ENCODE measurements around the gene RAB3A. TPM values are rescaled to one million over a fixed set of nuclear protein-coding genes. Genes with fewer than 3 reads are reported as not detected.

RAB3A gene
- total RNA-seq = 9.6 and 10.3 TPM in 2 replicates

- Mint-ChIP-seq H3K4me1 (peaks cover 21% of the 10 kb centered on the region), H3K36me3 (ENCODE audit: low read depth) (peaks cover 10% of the 10 kb centered on the region), H3K4me3 (peak within 1 kb of the TSS; percentile 97), H3K27me3 (peaks cover 3% of the 10 kb centered on the region), H3K27ac (peak within 1 kb of the TSS; percentile 95), H3K9me3 (no peaks in the 10 kb centered on the region)
- peak; percentile 100 for DNase-seq
- intact Hi-C loops (cut with micrococcal nuclease) = loop anchor here (1.0 to 5.0 kb wide), 6 partner anchors 12 to 213 kb away; partner anchors contain the start of genes LSM4, PGPEP1 and SSBP4
Observed at GRCh38 chr19:18203863-18204393, at the start of gene RAB3A. TSS of gene RAB3A (minus strand) at chr19:18204042. CDS start at chr19:18202740, 1,302 bp downstream.

- Mint-ChIP-seq H3K27me3 (peaks cover 22% of the 10 kb centered on the region), H3K4me1 (peaks cover 7% of the 10 kb centered on the region), H3K27ac (no peak overlapping the region), H3K9me3 (no peaks in the 10 kb centered on the region), H3K4me3 (no peak overlapping the region), H3K36me3 (ENCODE audit: low read depth) (no peaks in the 10 kb centered on the region)
- no peak for DNase-seq
- intact Hi-C loops (cut with micrococcal nuclease) = loop anchor here (2.0 kb wide), 2 partner anchors 24 to 140 kb away; no protein-coding TSS in a partner anchor
Observed at GRCh38 chr19:18253130-18253529, 49.3 kb upstream of the RAB3A start.

GRCh38 chr19:18252370-18252717 is 48.5 kb upstream of the RAB3A start:
- no peak overlapping the region for H3K4me3 Mint-ChIP-seq

GRCh38 chr19:18251587-18252369 is 47.9 kb upstream of the RAB3A start:
- Mint-ChIP-seq H3K27me3 (peaks cover 22% of the 10 kb centered on the region), H3K27ac (no peak overlapping the region), H3K36me3 (ENCODE audit: low read depth) (no peaks in the 10 kb centered on the region), H3K9me3 (no peaks in the 10 kb centered on the region), H3K4me3 (no peak overlapping the region), H3K4me1 (peaks cover 7% of the 10 kb centered on the region)
- intact Hi-C loops (cut with micrococcal nuclease) = loop anchor here (1.0 to 2.0 kb wide), 4 partner anchors 23 to 139 kb away; no protein-coding TSS in a partner anchor
- peak; percentile 94 for DNase-seq

More at GRCh38 chr19:18252370-18252717, 48.5 kb upstream of the RAB3A start:
- Mint-ChIP-seq H3K36me3 (ENCODE audit: low read depth) (no peaks in the 10 kb centered on the region), H3K27ac (no peak overlapping the region), H3K27me3 (peaks cover 22% of the 10 kb centered on the region), H3K9me3 (no peaks in the 10 kb centered on the region), H3K4me1 (peaks cover 7% of the 10 kb centered on the region)
- intact Hi-C loops (cut with micrococcal nuclease) = loop anchor here (2.0 kb wide), 2 partner anchors 24 to 140 kb away; no protein-coding TSS in a partner anchor
- DNase-seq = no peak

GRCh38 chr19:18249834-18250233 is 46.0 kb upstream of the RAB3A start:
- Mint-ChIP-seq H3K4me1 (peaks cover 7% of the 10 kb centered on the region), H3K27me3 (peaks cover 18% of the 10 kb centered on the region), H3K9me3 (no peaks in the 10 kb centered on the region), H3K27ac (no peak overlapping the region), H3K36me3 (ENCODE audit: low read depth) (no peaks in the 10 kb centered on the region), H3K4me3 (no peak overlapping the region)
- DNase-seq = no peak
- intact Hi-C loops (cut with micrococcal nuclease) = no loop called here

- Mint-ChIP-seq H3K27ac (no peak overlapping the region), H3K9me3 (no peaks in the 10 kb centered on the region), H3K36me3 (ENCODE audit: low read depth) (no peaks in the 10 kb centered on the region), H3K4me3 (no peak overlapping the region), H3K27me3 (no peaks in the 10 kb centered on the region), H3K4me1 (no peaks in the 10 kb centered on the region)
- intact Hi-C loops (cut with micrococcal nuclease) = no loop called here
- DNase-seq = no peak
Observed at GRCh38 chr19:18245297-18245696, 41.5 kb upstream of the RAB3A start.

GRCh38 chr19:18239303-18239702 is 35.5 kb upstream of the RAB3A start:
- H3K4me1 Mint-ChIP-seq = no peaks in the 10 kb centered on the region
- peaks cover 5% of the 10 kb centered on the region for H3K27me3 Mint-ChIP-seq
- no peaks in the 10 kb centered on the region for H3K36me3 Mint-ChIP-seq (ENCODE audit: low read depth)
- DNase-seq = no peak
- H3K4me3 Mint-ChIP-seq = no peak overlapping the region
- H3K27ac Mint-ChIP-seq = no peak overlapping the region
- H3K9me3 Mint-ChIP-seq = no peaks in the 10 kb centered on the region
- intact Hi-C loops (cut with micrococcal nuclease) = no loop called here

GRCh38 chr19:18234194-18234593 is 30.4 kb upstream of the RAB3A start:
- no peak for DNase-seq
- Mint-ChIP-seq H3K27me3 (peaks cover 38% of the 10 kb centered on the region), H3K4me1 (peaks cover 4% of the 10 kb centered on the region), H3K36me3 (ENCODE audit: low read depth) (no peaks in the 10 kb centered on the region), H3K9me3 (peaks cover 6% of the 10 kb centered on the region), H3K27ac (no peak overlapping the region), H3K4me3 (no peak overlapping the region)
- intact Hi-C loops (cut with micrococcal nuclease) = no loop called here

- Mint-ChIP-seq H3K4me3 (no peak overlapping the region), H3K36me3 (ENCODE audit: low read depth) (no peaks in the 10 kb centered on the region), H3K27me3 (peaks cover 38% of the 10 kb centered on the region), H3K27ac (no peak overlapping the region), H3K4me1 (peaks cover 4% of the 10 kb centered on the region), H3K9me3 (peaks cover 6% of the 10 kb centered on the region)
- intact Hi-C loops (cut with micrococcal nuclease) = no loop called here
- peak; percentile 91 for DNase-seq
Observed at GRCh38 chr19:18233224-18233825, 29.5 kb upstream of the RAB3A start.

- H3K9me3 Mint-ChIP-seq = peaks cover 6% of the 10 kb centered on the region
- no peak for DNase-seq
Observed at GRCh38 chr19:18232540-18233223, 28.8 kb upstream of the RAB3A start.

GRCh38 chr19:18231775-18232174 is 27.9 kb upstream of the RAB3A start:
- Mint-ChIP-seq H3K9me3 (peaks cover 6% of the 10 kb centered on the region), H3K27me3 (peaks cover 51% of the 10 kb centered on the region), H3K4me1 (peaks cover 4% of the 10 kb centered on the region), H3K36me3 (ENCODE audit: low read depth) (no peaks in the 10 kb centered on the region), H3K4me3 (no peak overlapping the region), H3K27ac (no peak overlapping the region)
- intact Hi-C loops (cut with micrococcal nuclease) = no loop called here
- DNase-seq = no peak

More at GRCh38 chr19:18232540-18233223, 28.8 kb upstream of the RAB3A start:
- no peak overlapping the region for H3K27ac Mint-ChIP-seq
- no peak overlapping the region for H3K4me3 Mint-ChIP-seq
- H3K27me3 Mint-ChIP-seq = peaks cover 43% of the 10 kb centered on the region
- no peaks in the 10 kb centered on the region for H3K36me3 Mint-ChIP-seq (ENCODE audit: low read depth)
- H3K4me1 Mint-ChIP-seq = peaks cover 4% of the 10 kb centered on the region
- intact Hi-C loops (cut with micrococcal nuclease) = no loop called here

GRCh38 chr19:18230941-18231734 is 27.3 kb upstream of the RAB3A start:
- Mint-ChIP-seq H3K9me3 (peaks cover 6% of the 10 kb centered on the region), H3K27ac (no peak overlapping the region), H3K36me3 (ENCODE audit: low read depth) (no peaks in the 10 kb centered on the region), H3K27me3 (peaks cover 54% of the 10 kb centered on the region), H3K4me1 (peaks cover 4% of the 10 kb centered on the region), H3K4me3 (no peak overlapping the region)
- intact Hi-C loops (cut with micrococcal nuclease) = no loop called here
- no peak for DNase-seq

- Mint-ChIP-seq H3K4me3 (no peak overlapping the region), H3K4me1 (peaks cover 7% of the 10 kb centered on the region), H3K36me3 (ENCODE audit: low read depth) (no peaks in the 10 kb centered on the region), H3K27me3 (peaks cover 58% of the 10 kb centered on the region), H3K9me3 (peaks cover 6% of the 10 kb centered on the region), H3K27ac (no peak overlapping the region)
- intact Hi-C loops (cut with micrococcal nuclease) = loop anchor here (2.0 kb wide), 1 partner anchor 23 kb away; no protein-coding TSS in a partner anchor
- DNase-seq = no peak
Observed at GRCh38 chr19:18229915-18230314, 26.1 kb upstream of the RAB3A start.

All from activated CD4-positive, alpha-beta T cell treated with anti-CD3 and anti-CD28 coated beads, Interleukin-2, amount 10 ng/mL, durations not matched to agents 24 days and 14 days (primary cell).